Measurements from ENCODE around the gene TIAM2. TPM values are rescaled to one million over a fixed set of nuclear protein-coding genes. Genes with fewer than 3 reads are reported as not detected.

TIAM2 gene
- total RNA-seq, 1 donor from 2014 or later: 3.7 TPM

- peak overlapping the region in 1 of 2 donors; percentile 17 for H3K4me3 ChIP-seq
- no peaks in the 10 kb centered on the region for H3K36me3 ChIP-seq
- intact Hi-C loops (cut with DNase I): loop anchor here (5.0 kb wide), 1 partner anchor 38 kb away; no protein-coding TSS in a partner anchor
- no peak for DNase-seq (ENCODE audit: low spot score in 2 of 2)
- TF ChIP-seq, protein P1, sequence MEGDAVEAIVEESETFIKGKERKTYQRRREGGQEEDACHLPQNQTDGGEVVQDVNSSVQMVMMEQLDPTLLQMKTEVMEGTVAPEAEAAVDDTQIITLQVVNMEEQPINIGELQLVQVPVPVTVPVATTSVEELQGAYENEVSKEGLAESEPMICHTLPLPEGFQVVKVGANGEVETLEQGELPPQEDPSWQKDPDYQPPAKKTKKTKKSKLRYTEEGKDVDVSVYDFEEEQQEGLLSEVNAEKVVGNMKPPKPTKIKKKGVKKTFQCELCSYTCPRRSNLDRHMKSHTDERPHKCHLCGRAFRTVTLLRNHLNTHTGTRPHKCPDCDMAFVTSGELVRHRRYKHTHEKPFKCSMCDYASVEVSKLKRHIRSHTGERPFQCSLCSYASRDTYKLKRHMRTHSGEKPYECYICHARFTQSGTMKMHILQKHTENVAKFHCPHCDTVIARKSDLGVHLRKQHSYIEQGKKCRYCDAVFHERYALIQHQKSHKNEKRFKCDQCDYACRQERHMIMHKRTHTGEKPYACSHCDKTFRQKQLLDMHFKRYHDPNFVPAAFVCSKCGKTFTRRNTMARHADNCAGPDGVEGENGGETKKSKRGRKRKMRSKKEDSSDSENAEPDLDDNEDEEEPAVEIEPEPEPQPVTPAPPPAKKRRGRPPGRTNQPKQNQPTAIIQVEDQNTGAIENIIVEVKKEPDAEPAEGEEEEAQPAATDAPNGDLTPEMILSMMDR (IDR thresholded peaks at IDR 0.05): no peak
- no peaks in the 10 kb centered on the region for H3K9me3 ChIP-seq
- H3K4me1 ChIP-seq: peaks cover 0 to 19% of the 10 kb centered on the region in 2 donors
- H3K27ac ChIP-seq: peak overlapping the region; percentile 17 to 36
- no peaks in the 10 kb centered on the region for H3K27me3 ChIP-seq
These were observed 193.8 kb downstream of the TIAM2 start for GRCh38 chr6:155188707-155189496.

DNA sequence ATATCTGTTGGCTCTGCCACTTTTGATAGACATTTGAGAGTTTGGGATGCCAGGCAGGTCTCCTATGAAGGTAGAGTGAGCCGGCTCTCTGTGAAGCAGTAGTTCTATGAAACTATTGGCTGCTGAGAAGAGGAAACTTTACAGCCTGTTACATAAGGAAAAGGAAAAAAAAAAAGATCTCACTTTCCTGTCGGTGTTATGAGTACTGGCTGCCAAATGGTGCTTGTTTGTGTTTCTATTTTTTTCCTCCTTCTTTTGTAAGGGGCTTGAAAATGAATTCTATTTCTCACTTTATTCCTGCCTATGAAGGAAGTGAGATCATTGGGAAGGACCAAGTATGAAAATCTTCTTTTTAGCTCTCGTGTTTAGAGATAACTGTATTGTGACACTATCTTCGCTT is 195.6 kb downstream of the TIAM2 start:
- Histone ChIP-seq H3K27me3 (no peaks in the 10 kb centered on the region), H3K27ac (no peak overlapping the region), H3K4me1 (peaks cover 0 to 19% of the 10 kb centered on the region in 2 donors), H3K4me3 (no peak overlapping the region), H3K36me3 (no peaks in the 10 kb centered on the region), H3K9me3 (no peaks in the 10 kb centered on the region)
- TF ChIP-seq, protein P1 (IDR thresholded peaks at IDR 0.05): no peak
- no peak for DNase-seq (ENCODE audit: low spot score in 2 of 2)
- intact Hi-C loops (cut with DNase I): no loop called here

DNA sequence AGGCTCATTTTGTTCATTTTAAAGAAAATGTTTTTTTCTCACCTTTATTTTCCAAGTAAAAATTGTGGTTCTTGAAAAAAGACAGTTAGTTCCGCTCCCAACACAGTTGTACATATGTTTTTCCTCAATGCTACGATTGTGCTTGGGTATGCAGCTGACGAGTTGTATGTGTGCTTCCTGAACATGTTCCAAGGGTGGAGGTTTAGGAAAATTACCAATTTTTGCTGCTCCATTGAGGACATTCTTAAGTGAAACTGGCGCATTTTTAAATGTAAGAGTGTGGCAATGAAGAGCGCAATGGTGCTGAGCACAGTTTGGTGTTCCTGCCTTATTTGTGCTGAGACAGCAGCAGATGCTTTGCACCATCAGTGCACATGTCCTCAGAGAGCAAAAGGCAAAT is 198.4 kb downstream of the TIAM2 start:
- Histone ChIP-seq H3K27me3 (no peaks in the 10 kb centered on the region), H3K27ac (no peak overlapping the region), H3K4me1 (peaks cover 0 to 5% of the 10 kb centered on the region in 2 donors), H3K36me3 (no peaks in the 10 kb centered on the region), H3K9me3 (no peaks in the 10 kb centered on the region), H3K4me3 (no peak overlapping the region)
- no peak for DNase-seq (ENCODE audit: low spot score in 2 of 2)
- TF ChIP-seq, protein P1 (IDR thresholded peaks at IDR 0.05): no peak
- intact Hi-C loops (cut with DNase I): no loop called here

DNA sequence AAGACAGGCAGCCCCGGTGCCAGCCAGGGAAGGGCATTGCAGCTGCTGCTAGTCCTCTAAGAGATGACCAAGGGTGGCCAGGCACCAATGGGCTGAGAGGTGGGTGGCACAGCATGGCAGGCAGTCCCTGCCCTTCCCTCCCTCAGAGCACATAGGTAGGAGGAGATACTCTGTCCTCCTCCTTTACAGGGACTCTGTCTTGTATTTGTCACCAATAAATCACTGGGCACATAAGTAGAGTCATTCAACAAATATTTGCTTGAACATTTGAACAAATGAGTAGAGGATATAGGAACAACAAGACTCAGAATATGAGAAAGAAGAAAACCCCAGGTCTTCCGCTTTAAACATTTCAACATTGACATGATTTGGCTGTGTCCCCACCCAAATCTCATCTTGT is 199.3 kb downstream of the TIAM2 start:
- no peak overlapping the region for H3K27ac ChIP-seq
- intact Hi-C loops (cut with DNase I): no loop called here
- H3K4me1 ChIP-seq: peaks cover 0 to 5% of the 10 kb centered on the region in 2 donors
- DNase-seq (ENCODE audit: low spot score in 2 of 2): no peak
- no peak overlapping the region for H3K4me3 ChIP-seq
- H3K36me3 ChIP-seq: no peaks in the 10 kb centered on the region
- no peaks in the 10 kb centered on the region for H3K27me3 ChIP-seq
- no peaks in the 10 kb centered on the region for H3K9me3 ChIP-seq
- TF ChIP-seq, protein P1 (IDR thresholded peaks at IDR 0.05): no peak

- Histone ChIP-seq H3K4me1 (no peaks in the 10 kb centered on the region), H3K4me3 (no peak overlapping the region), H3K36me3 (no peaks in the 10 kb centered on the region), H3K27me3 (no peaks in the 10 kb centered on the region), H3K9me3 (no peaks in the 10 kb centered on the region), H3K27ac (no peak overlapping the region)
- DNase-seq (ENCODE audit: low spot score in 2 of 2): no peak
- intact Hi-C loops (cut with DNase I): no loop called here
- TF ChIP-seq, protein P1 (IDR thresholded peaks at IDR 0.05): no peak
These were observed 200.8 kb downstream of the TIAM2 start for GRCh38 chr6:155195903-155196302.

Measured in ascending aorta (tissue), 2 donors.